Central memory CD4-positive, alpha-beta T cell (primary cell): Measurements from ENCODE around the gene FAM9C.
"Not testable (repeated sequence)": the region's sequence is repeated elsewhere in the genome, so short reads cannot be mapped to it uniquely, and the experiment has no call there.

Source experiments
- DNase-seq: peaks from one replicate; pipeline ENCODE4 v3.0.0; 2022

FAM9C gene

DNA sequence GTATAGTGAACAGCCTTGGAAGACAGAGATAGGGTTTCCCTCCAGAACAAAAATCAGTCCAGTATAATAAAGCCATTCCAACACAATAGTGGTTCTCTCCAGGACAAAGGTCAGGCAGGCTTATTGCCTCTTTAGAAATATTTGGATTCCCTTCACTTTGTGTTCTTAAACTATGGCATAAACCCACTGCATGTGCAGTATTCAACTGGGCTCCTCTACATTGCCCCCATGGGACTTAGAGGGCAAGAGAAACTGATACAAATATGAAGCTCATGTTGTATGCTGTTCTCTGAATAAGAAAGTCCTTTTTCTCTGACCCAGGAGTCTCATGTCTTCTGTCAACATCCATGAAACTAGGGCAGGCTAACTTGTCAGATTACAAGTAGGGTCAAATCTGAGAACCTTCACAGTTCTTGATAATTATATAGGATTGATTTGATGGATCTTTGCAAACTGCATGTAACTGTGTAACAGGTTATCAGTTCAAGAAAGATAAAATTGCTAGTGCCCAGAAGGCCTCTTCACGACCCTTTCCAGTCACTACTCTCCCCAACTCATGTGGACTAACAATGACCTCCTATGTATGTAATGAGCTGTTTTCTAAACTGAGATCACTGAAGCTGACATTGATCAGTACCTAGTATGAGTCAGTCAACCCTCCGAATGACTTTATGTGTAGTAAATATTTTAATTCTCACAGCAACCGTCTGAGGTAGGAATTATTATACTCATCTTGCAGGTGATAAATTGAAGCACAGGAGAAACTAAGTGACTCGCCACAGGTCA lies 31.9 kb upstream of the FAM9C start:
- no peak for DNase-seq

DNA sequence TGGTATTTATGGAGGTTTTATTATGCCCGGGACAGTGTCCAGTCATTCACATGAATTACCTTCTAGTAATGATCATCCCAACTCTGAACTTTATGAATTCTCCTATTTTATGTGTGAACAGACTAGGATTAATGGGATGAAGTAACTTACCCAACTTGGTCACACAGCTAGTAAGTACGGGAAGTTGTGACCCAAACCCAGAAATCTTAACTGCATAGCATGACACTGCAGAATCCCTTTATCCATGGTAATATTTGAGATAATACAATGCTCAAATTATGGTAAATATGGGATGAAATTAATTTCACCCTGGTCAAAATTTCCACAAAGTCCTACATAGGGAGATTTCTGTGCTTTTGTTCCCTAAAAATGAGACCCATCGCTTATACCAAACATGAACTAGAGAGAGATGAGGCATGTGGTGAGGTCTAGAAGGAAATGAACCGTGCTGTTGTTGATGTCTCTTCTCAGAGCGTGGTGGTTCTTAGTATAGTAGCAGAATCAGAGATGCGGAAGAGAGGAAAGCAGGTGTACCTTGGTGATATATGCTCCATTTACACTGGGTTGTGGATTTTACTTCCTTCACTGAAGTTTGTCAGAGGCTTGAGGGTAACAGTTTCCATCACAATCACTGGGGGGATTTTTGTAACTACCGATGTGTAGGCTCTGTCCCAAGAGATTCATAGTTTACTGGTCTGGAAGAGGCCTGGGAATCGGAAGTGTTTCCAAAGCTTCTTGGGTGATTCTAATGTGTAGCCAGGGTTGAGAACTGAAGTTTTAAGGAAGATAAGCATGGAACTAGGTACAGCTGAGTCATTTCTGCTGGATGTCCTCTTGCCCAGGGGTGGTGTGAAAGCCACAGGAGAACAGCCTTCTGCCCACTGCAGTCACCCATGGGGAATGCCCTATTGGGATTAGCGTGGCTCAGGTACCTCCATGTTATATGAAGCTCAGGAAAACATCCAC lies 30.2 kb upstream of the FAM9C start:
- no peak for DNase-seq

DNA sequence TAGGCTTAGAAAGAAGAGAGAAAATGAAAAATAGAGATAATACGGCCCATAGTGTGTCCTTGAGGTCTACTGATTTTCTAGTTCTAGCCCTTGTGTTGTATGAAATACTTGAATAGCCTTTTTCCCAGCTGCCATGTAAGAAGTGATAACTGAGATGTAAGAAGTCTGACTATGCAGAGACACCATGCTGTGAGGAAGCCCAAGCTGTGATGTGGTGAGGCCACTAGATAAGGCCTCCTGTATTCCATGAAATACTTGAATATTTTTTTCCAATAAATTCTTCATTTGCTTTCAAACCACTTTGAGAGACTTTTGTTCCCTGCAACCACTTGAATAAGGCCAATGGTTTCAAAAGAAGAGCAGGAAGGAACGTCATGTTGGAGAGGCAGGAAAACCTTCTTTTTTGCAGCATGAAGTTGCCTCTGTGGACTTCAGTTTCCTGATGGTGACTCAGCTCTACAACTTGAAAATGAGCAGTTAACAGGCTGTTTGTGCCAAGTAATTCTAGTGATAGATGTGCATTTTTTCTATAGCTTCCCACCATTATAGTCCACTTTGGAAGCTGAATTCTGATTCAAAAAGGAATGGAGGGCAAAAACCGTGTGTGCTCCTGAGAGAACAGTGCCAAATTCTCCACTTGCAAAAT lies 25.5 kb upstream of the FAM9C start:
- DNase-seq: no peak

DNA sequence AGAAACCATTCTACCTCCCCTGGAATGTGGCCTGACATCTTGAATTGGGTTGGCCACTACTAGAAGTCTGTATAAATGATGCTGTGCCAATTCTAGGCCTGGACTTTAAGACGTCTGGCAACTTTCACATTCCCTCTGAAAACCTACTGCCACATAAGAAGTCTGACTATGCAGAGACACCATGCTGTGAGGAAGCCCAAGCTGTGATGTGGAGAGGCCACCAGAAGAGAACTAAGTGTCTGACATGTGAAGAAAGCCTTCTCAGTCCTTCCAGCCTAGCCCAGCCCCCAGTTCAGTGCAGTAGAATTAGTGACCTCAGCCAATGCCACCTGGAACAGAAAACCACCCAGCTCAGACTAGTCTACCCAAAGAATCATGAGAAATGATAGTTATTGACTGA lies 24.2 kb upstream of the FAM9C start:
- DNase-seq: no peak

DNA sequence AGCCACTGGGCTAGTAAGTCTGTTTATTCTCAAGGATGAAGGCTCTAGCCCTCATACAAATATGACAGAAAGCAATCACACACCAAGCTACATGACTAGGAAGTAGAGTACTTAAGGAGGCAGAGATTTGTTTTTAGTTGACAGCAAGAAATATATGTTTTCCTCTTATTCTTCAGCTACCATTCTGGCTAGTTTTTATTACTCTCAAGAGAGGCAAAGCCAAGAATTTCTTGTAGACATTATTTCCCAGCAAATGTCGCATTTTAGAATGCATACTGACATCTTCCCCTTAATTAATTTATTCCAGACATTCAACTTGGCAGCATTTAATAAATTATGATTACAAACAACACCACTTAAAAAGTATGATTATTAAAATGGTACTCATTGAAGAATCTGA lies 23.4 kb upstream of the FAM9C start:
- DNase-seq: no peak

DNA sequence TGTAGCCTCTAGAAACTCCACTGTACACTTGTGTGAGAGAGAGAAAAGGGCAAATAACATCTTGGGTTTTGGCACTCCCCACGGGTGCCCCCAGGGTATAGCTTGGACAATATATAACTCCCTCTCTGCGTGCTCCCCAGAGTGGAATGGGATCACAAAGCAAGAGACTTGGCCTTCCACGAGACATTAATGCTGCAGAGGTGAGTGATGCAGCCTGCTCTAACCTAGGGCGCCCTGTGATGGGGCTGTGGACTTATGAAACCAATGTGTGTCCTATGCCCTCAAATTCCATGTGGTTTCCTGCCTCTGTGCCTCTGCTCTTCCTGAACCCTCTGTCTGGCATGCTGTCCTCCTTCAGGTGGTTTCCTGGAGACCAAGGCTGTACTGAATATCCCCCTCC lies 22.0 kb upstream of the FAM9C start:
- no peak for DNase-seq

DNA sequence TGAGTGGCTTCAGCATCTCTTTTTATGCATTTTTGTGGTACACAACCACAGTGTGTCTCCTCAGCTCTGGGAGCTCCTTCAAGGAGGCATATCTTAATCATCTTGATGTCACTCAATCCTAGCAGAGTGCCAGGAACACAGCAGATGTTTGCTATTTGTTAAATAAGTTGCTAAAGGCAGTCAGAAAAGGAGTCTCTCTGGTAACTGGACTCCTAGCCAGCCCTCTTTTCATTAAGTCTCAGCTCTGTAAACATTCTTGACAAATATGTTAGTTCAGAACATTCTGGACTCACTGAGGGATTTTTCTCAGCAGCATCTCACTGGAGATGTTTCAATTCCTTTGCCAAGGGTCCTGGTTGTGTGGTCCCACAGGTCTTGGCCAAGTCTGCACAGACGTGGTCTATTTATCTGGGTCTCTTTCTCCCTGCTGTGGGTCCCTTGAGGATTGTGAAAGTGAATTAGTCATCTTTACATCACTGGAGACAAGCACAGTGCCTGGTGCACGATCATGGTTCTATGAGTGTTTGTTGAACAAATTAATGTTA lies 20.3 kb upstream of the FAM9C start:
- no peak for DNase-seq

DNA sequence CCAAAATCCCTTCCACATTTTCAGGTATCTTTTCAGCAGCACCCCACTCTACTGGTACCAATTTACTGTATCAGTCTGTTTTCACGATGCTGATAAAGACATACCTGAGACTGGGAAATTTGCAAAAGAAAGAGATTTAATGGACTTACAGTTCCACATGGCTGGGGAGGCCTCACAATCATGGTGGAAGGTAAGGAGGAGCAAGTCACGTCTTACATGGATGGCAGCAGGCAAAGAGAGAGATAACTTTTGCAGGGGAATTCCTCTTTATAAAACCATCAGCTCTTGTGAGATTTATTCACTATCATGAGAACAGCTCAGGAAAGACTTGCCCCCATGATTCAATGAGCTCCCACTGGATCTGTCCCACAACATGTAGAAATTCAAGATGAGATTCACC lies 18.7 kb upstream of the FAM9C start:
- not testable (repeated sequence) for DNase-seq

DNA sequence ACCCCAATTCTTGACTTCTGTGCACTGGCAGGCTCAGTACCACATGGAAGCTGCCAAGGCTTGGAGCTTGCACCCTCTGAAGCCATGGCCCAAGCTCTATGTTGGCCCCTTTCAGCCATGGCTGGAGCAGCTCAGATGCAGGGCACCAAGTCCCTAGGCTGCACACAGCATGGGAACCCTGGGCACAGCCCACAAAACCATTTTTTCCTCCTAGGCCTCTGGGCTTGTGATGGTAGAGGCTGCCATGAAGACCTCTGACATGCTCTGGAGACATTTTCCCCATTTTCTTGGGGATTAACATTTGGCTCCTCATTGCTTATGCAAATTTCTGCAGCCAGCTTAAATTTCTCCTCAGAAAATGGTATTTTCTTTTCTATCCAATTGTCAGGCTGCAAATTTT lies 17.9 kb upstream of the FAM9C start:
- not testable (repeated sequence) for DNase-seq

DNA sequence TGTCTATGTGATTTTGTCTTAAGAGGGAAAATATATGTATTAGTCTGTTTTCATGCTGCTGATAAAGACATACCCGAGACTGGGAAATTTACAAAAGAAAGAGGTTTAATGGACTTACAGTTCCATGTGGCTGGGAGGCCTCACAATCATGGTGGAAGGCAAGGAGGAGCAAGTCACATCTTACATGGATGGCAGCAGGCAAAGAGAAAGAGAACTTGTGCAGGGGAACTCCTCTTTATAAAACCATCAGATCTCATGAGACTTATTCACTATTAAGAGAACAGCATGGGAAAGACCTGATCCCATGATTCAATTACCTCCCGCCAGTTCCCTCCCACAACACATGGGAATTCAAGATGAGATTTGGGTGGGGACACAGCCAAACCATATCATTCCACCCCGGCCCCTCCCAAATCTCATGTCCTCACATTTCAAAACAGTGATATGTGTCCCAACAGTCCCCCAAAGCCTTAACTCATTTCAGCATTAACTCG lies 16.8 kb upstream of the FAM9C start:
- not testable (repeated sequence) for DNase-seq

DNA sequence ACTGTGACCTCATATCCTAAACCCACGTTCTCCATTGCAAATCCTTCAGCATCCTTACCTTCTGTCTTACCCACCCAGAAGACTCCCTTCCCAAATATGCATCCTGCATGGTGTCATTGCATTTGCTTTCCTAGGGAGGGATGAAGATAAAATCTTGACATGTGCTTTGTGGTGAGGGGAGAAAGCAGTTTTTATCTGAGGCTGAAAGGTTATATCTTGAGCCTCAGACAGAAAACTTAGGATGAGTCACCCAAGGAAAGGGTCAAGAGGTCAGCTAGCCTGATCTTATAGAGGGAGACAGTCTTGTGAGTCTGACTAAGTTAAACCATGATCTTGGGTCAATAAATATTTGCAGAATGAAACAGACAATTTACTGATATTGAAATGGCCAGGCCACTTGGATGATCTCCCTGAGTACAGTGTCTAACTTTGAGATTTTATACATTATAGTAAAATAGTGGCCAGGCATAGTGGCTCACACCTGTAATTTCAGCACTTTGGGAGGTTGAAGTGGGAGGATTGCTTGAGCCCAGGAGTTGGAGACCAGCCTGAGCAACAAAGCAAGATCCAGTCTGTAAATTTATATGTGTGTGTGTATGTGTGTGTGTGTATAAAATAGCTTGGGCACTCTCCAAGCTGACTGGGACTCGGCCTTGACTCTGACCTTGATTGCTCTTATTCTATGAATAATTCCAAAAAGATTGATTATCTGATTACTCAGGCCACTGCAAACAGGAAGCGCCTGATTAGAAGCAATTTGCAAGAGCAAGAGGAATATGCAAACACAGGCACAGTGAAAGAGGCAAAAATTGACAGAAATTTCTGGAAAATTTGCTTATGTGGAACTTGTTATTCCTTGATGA lies 15.4 kb upstream of the FAM9C start:
- no peak for DNase-seq

DNA sequence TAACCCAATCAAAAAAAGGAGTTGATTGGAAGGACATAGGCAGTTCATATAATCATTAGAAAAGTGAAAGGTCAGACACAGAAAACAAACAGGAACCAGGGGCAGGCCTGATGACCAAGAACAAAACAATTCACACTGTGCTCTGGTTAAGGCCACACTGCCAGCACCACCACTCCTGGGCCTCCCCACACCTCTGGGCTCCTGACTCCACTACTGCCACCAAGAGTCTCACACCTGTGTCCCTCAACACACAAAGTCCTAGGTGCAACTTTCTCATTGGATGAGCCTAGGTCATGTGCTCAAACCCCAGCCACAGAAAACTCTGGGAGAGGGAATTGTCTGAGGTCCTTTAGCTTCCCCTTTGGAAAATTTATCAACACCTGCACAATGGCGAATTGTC lies 11.1 kb upstream of the FAM9C start:
- DNase-seq: no peak

DNA sequence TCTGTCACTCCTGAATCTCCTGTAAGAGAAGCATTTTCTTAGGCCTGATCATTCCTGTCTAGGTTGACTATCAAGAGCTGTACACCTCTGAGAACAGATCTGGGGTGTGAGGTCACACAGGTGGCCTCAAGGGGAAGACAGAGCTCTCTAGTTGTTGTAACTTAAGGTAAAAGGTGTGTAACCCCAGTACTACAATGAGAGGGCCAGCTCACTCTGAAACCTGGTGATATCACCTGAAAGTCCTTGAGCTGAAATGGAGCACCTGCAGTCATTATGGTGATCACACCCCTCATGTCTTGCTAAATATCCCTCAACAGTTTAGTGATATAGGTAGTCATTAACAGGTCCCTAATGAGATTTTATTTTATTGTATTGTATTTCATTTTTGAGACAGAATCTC lies 8.8 kb upstream of the FAM9C start:
- DNase-seq: no peak

DNA sequence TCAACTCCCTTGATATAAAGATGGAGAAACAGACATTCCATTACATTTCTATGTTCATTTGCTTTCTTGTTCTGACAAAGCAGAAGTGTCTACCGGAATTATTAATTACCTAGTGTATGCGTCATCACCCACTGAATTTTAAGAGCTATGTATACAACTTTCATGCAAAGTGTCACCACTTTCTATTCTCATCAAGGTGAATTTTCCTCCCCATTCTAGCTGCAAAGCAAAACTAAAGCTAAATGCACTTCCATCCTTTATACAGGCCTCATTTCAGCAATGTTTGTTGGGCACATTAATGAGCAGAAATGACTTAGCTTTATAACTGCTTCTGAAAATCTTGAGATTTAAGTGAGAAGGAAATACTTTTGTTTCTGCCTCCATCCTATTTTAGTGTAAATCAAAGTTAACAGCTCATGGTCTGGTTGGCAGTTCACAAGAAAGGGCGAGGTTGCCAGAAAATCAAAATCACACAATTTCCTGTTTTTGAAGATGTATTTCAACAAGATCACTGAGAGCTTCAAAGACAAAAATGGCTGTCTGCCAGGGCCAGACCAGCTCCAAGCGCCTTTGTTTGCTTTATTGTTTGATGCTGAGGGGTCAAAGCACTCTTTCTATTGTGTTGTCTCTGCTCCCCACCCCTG lies 7.2 kb upstream of the FAM9C start:
- DNase-seq: peak; percentile 62

DNA sequence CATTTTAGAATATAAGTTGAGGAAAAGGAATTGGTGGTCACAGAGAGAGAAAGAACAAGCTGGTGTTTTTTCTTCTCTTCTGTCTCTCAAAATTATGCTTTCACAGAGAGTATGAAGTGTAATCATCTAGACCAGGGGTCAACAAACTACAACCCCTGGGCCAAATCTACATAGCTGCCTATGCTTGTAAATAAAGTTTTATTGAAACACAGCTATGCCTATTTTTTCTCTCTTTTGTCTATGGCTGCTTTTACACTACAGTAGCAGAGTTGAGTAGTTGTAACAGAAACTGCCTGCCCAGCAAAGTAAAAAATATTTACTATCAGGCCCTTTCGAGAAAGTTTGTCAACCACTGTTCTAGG lies 6.7 kb upstream of the FAM9C start:
- no peak for DNase-seq

DNA sequence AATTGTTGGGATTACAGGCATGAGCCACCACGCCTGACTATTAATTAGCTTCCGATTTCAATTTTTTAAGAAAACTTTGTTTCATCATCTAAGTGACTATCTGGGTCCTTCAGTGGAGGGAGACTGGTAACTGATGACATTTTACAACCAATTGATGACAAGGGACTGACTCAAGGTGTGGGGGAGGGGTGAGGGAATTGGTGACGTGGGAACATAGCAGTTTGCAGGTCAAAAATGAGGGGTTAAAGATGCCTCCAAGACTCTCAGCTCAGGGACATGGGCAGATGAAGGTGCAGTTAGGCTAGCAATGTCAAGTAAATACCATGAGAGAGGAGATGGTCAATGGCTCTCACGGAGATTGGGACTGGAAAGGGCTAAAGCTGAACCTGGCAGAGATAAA lies 5.7 kb upstream of the FAM9C start:
- no peak for DNase-seq

DNA sequence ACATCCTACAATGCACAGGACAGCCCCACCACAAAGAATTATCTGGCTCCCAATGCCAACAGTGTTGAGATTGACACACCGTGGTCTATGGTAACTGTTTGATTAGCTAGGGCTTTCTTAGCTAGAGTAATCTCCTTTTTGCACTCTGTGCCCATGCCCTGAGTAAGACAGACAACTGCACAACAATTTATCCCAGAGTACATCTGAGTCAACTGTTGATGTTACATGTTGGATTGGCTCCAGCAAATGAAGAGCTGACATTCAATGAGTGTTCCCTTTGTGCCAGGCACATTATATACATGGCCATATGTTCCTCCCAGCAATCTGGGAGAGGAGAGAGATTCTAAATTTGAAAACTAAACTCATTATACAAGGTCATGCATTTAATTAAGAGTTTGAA lies 3.9 kb upstream of the FAM9C start:
- DNase-seq: no peak

DNA sequence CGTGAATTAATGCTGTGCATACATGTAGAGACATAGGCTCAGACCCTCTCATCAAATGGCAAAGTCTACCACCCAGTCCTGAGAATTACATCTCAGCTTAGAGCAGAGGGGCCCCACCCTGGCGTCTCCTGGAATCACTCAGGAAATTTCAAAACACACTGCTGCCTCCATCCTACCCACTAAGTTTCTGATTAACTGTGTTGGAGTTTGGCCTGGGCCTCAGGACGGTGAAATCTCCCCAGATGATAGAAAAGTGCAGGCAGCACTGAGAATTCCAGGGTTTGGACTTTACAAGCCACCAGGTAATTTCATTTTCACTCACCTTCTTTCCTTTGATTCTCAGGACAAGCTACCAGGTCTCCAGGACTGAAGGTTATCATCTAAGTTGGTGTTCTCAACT lies 3.3 kb upstream of the FAM9C start:
- DNase-seq: no peak

DNA sequence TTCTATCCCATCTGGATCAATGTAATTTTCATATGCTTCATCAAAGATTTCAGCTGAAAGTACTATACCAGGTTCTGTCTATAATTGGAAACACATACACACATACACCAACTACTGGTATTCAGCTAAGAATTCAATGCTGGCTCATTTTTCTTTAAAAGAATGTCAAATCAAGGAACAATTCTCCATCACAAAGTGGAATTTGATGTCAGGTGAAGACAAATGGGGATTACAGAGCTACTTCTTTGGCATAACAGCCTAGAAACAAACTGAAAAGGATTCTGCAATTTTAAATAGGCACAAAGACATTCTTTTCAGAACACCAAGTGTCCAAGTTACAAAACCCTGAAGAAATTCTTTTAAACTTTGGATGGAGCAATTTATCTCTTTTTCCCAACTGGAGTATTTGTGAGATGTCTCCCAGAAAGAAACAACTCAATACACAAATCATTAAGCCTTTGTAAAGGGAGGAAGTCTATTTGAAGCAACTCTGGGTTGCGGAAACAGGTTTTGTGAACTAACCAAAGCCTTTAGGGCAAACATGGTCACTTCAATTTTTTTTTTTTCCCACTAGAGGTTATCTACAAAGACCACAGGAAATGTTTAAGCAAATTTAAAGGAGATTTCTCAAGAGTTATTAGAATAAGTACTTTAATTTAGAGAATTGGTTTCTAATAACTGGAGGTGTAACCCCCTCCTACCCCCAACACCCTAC lies 1.9 kb upstream of the FAM9C start:
- no peak for DNase-seq

DNA sequence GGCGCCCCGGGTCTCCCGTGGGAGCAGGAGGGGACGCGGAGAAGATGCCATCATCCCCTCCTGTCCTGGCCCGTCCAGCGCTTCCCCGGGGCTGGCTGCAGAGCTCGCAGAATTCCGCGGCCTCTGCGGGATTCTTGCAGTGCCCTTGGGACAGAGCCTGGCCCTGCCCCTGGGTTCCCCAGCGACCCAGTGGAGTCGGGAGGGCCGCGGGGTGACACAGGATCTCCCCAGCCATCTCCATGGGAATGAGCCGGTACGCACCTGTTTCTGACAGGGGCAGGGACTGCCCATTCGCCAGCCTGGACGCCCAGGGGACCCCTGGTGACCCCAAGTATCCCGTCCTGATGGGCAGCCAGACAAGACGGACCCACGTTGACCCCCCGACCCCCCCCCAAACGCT lies 482 bp downstream of the FAM9C start:
- no peak for DNase-seq

DNA sequence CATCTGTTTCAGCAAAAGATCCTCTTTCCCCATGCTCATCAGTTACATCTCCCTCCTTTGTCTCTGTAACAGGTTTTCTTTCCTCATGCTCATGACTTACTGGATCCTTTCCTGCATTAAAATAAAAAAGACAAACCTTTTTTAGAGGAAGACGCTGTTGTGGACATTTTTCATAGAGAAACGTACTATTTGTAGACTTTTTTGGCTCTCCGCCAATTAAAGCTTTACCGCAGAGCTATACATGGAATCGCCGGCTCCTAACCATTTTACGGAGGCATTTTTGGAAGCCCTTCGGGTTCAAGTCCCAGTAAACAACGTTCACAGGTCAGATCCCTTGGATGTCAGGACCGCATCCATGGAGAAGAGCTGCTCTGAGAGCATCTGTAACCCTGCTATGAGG lies 1.3 kb downstream of the FAM9C start:
- no peak for DNase-seq
